ENCODE measurements around the gene CAP2. TPM values are rescaled to one million over a fixed set of nuclear protein-coding genes. Genes with fewer than 3 reads are reported as not detected.
"Not testable (repeated sequence)": the region's sequence is repeated elsewhere in the genome, so short reads cannot be mapped to it uniquely, and the experiment has no call there.

The CAP2 gene
- total RNA-seq, 2 experiments from 2014 or later, result not detected

GRCh38 chr6:17545681-17546080, 152.3 kb downstream of the CAP2 start:
- H3K27ac Mint-ChIP-seq; CTCF ChIA-PET; H3K36me3 Mint-ChIP-seq; H3K4me3 Mint-ChIP-seq; POLR2A ChIA-PET; H3K4me1 Mint-ChIP-seq (ENCODE audit: low read depth); intact Hi-C loops (cut with micrococcal nuclease); H3K9me3 Mint-ChIP-seq; DNase-seq: not testable (repeated sequence)
- H3K27me3 Mint-ChIP-seq, result peaks cover 12% of the 10 kb centered on the region

- CTCF ChIA-PET, result no interaction called here
- POLR2A ChIA-PET, result interaction anchor here (0.5 kb wide), 1 partner anchor 26 kb away, joined by 4 read pairs; no protein-coding TSS in a partner anchor
- Mint-ChIP-seq H3K36me3 (no peaks in the 10 kb centered on the region), H3K9me3 (no peaks in the 10 kb centered on the region), H3K4me3 (no peak overlapping the region), H3K4me1 (ENCODE audit: low read depth) (no peaks in the 10 kb centered on the region), H3K27ac (no peak overlapping the region), H3K27me3 (peaks cover 6% of the 10 kb centered on the region)
- DNase-seq, result no peak
- intact Hi-C loops (cut with micrococcal nuclease), result no loop called here
These were observed 158.1 kb downstream of the CAP2 start for GRCh38 chr6:17551383-17551958.

GRCh38 chr6:17552861-17553260, 159.5 kb downstream of the CAP2 start:
- CTCF ChIA-PET, result interaction anchor here (1.1 kb wide), 1 partner anchor 263 kb away, joined by 3 read pairs; no protein-coding TSS in a partner anchor
- Mint-ChIP-seq H3K9me3 (no peaks in the 10 kb centered on the region), H3K36me3 (no peaks in the 10 kb centered on the region)

GRCh38 chr6:17556014-17556413, 162.6 kb downstream of the CAP2 start:
- Mint-ChIP-seq H3K4me3 (no peak overlapping the region), H3K27ac (no peak overlapping the region), H3K9me3 (no peaks in the 10 kb centered on the region), H3K36me3 (no peaks in the 10 kb centered on the region), H3K4me1 (ENCODE audit: low read depth) (no peaks in the 10 kb centered on the region), H3K27me3 (peaks cover 5% of the 10 kb centered on the region)
- intact Hi-C loops (cut with micrococcal nuclease), result no loop called here
- ChIA-PET POLR2A (no interaction called here), CTCF (no interaction called here)
- no peak for DNase-seq

More at GRCh38 chr6:17552861-17553260, 159.5 kb downstream of the CAP2 start:
- DNase-seq, result no peak
- peaks cover 5% of the 10 kb centered on the region for H3K27me3 Mint-ChIP-seq
- no peak overlapping the region for H3K27ac Mint-ChIP-seq
- POLR2A ChIA-PET, result no interaction called here
- intact Hi-C loops (cut with micrococcal nuclease), result no loop called here
- no peak overlapping the region for H3K4me3 Mint-ChIP-seq
- no peaks in the 10 kb centered on the region for H3K4me1 Mint-ChIP-seq (ENCODE audit: low read depth)

- ChIA-PET CTCF (no interaction called here), POLR2A (no interaction called here)
- Mint-ChIP-seq H3K9me3 (peaks cover 23% of the 10 kb centered on the region), H3K27ac (no peak overlapping the region), H3K4me1 (ENCODE audit: low read depth) (no peaks in the 10 kb centered on the region), H3K4me3 (no peak overlapping the region), H3K27me3 (peaks cover 3% of the 10 kb centered on the region), H3K36me3 (peaks cover 3% of the 10 kb centered on the region)
- DNase-seq, result no peak
- intact Hi-C loops (cut with micrococcal nuclease), result no loop called here
These were observed 169.2 kb downstream of the CAP2 start for GRCh38 chr6:17562636-17563035.

- peaks cover 3% of the 10 kb centered on the region for H3K36me3 Mint-ChIP-seq
- intact Hi-C loops (cut with micrococcal nuclease), result no loop called here
- ChIA-PET POLR2A (no interaction called here), CTCF (no interaction called here)
- H3K9me3 Mint-ChIP-seq, result peaks cover 23% of the 10 kb centered on the region
- no peak overlapping the region for H3K27ac Mint-ChIP-seq
- H3K4me3 Mint-ChIP-seq, result no peak overlapping the region
- DNase-seq, result no peak
- peaks cover 4% of the 10 kb centered on the region for H3K27me3 Mint-ChIP-seq
- H3K4me1 Mint-ChIP-seq (ENCODE audit: low read depth), result no peaks in the 10 kb centered on the region
These were observed 172.0 kb downstream of the CAP2 start for GRCh38 chr6:17565399-17565798.

- ChIA-PET CTCF (no interaction called here), POLR2A (no interaction called here)
- no peaks in the 10 kb centered on the region for H3K4me1 Mint-ChIP-seq (ENCODE audit: low read depth)
- intact Hi-C loops (cut with micrococcal nuclease), result no loop called here
- no peak overlapping the region for H3K27ac Mint-ChIP-seq
- peaks cover 11% of the 10 kb centered on the region for H3K9me3 Mint-ChIP-seq
- no peak for DNase-seq
- no peaks in the 10 kb centered on the region for H3K36me3 Mint-ChIP-seq
- H3K4me3 Mint-ChIP-seq, result no peak overlapping the region
- H3K27me3 Mint-ChIP-seq, result peaks cover 16% of the 10 kb centered on the region
These were observed 181.6 kb downstream of the CAP2 start for GRCh38 chr6:17574866-17575560.

GRCh38 chr6:17577059-17577458, 183.7 kb downstream of the CAP2 start:
- ChIA-PET CTCF (no interaction called here), POLR2A (no interaction called here)
- intact Hi-C loops (cut with micrococcal nuclease), result no loop called here
- Mint-ChIP-seq H3K27ac (no peak overlapping the region), H3K4me1 (ENCODE audit: low read depth) (no peaks in the 10 kb centered on the region), H3K4me3 (no peak overlapping the region), H3K27me3 (peaks cover 19% of the 10 kb centered on the region), H3K9me3 (peaks cover 11% of the 10 kb centered on the region), H3K36me3 (no peaks in the 10 kb centered on the region)
- no peak for DNase-seq

- peaks cover 4% of the 10 kb centered on the region for H3K4me1 Mint-ChIP-seq (ENCODE audit: low read depth)
- no peak overlapping the region for H3K27ac Mint-ChIP-seq
- intact Hi-C loops (cut with micrococcal nuclease), result loop anchor here (5.0 to 10.0 kb wide), 2 partner anchors 298 to 544 kb away; partner anchors contain the start of genes NHLRC1 and RBM24
- CTCF ChIA-PET, result interaction anchor here (0.8 to 1.5 kb wide), 3 partner anchors 20 to 424 kb away, joined by 3 to 5 read pairs (median 3); no protein-coding TSS in a partner anchor
- DNase-seq, result peak; percentile 43
- H3K4me3 Mint-ChIP-seq, result peak overlapping the region; percentile 30
- H3K27me3 Mint-ChIP-seq, result peaks cover 9% of the 10 kb centered on the region
- POLR2A ChIA-PET, result interaction anchor here (1.8 kb wide), 1 partner anchor 20 kb away, joined by 6 read pairs; the partner anchor contains the start of gene FAM8A1
- H3K36me3 Mint-ChIP-seq, result no peaks in the 10 kb centered on the region
- peaks cover 11% of the 10 kb centered on the region for H3K9me3 Mint-ChIP-seq
These were observed 187.2 kb downstream of the CAP2 start for GRCh38 chr6:17580518-17581048.

GRCh38 chr6:17581282-17581681, 187.9 kb downstream of the CAP2 start:
- not testable (repeated sequence) for H3K27me3 Mint-ChIP-seq; H3K36me3 Mint-ChIP-seq; H3K27ac Mint-ChIP-seq; H3K4me1 Mint-ChIP-seq (ENCODE audit: low read depth); DNase-seq; H3K4me3 Mint-ChIP-seq
- CTCF ChIA-PET, result interaction anchor here (0.8 to 1.5 kb wide), 2 partner anchors 191 to 425 kb away, joined by 3 to 5 read pairs; no protein-coding TSS in a partner anchor
- POLR2A ChIA-PET, result interaction anchor here (1.8 kb wide), 1 partner anchor 19 kb away, joined by 6 read pairs; the partner anchor contains the start of gene FAM8A1
- H3K9me3 Mint-ChIP-seq, result peaks cover 11% of the 10 kb centered on the region
- intact Hi-C loops (cut with micrococcal nuclease), result loop anchor here (5.0 to 10.0 kb wide), 2 partner anchors 299 to 544 kb away; partner anchors contain the start of genes NHLRC1 and RBM24

- H3K27me3 Mint-ChIP-seq, result peaks cover 5% of the 10 kb centered on the region
These were observed 190.4 kb downstream of the CAP2 start for GRCh38 chr6:17583811-17584210.

GRCh38 chr6:17584241-17584803, 190.9 kb downstream of the CAP2 start:
- DNase-seq, result no peak
- H3K27me3 Mint-ChIP-seq, result peaks cover 5% of the 10 kb centered on the region
- no peak overlapping the region for H3K27ac Mint-ChIP-seq
- ChIA-PET CTCF (interaction anchor here (0.6 to 3.2 kb wide), 17 partner anchors 16 to 1373 kb away, joined by 3 to 19 read pairs (median 4); partner anchors contain the start of genes FAM8A1 and RBM24), POLR2A (no interaction called here)
- no peak overlapping the region for H3K4me3 Mint-ChIP-seq
- H3K4me1 Mint-ChIP-seq (ENCODE audit: low read depth), result peaks cover 7% of the 10 kb centered on the region
- H3K36me3 Mint-ChIP-seq, result no peaks in the 10 kb centered on the region
- intact Hi-C loops (cut with micrococcal nuclease), result loop anchor here (1.0 to 10.0 kb wide), 6 partner anchors 48 to 540 kb away; partner anchors contain the start of genes NHLRC1 and RBM24
- no peaks in the 10 kb centered on the region for H3K9me3 Mint-ChIP-seq

More at GRCh38 chr6:17583811-17584210, 190.4 kb downstream of the CAP2 start:
- no peaks in the 10 kb centered on the region for H3K9me3 Mint-ChIP-seq
- H3K4me3 Mint-ChIP-seq, result no peak overlapping the region
- H3K4me1 Mint-ChIP-seq (ENCODE audit: low read depth), result peaks cover 4% of the 10 kb centered on the region
- CTCF ChIA-PET, result interaction anchor here (0.6 to 3.2 kb wide), 17 partner anchors 16 to 1372 kb away, joined by 3 to 19 read pairs (median 4); partner anchors contain the start of genes FAM8A1 and RBM24
- no peak overlapping the region for H3K27ac Mint-ChIP-seq
- no peaks in the 10 kb centered on the region for H3K36me3 Mint-ChIP-seq
- DNase-seq, result no peak
- intact Hi-C loops (cut with micrococcal nuclease), result loop anchor here (1.0 to 10.0 kb wide), 6 partner anchors 48 to 541 kb away; partner anchors contain the start of genes NHLRC1 and RBM24
- POLR2A ChIA-PET, result no interaction called here
